Osteoblast (primary cell): ENCODE data around the gene SCG5. TPM values are rescaled to one million over a fixed set of nuclear protein-coding genes. Genes with fewer than 3 reads are reported as not detected.
A peak's percentile ranks its signal among the peaks of the same experiment; 100 is the strongest.

Experiments
- DNase-seq: peaks from one replicate; pipeline ENCODE4 v3.0.0; 2011; ENCODE audit warnings: low spot score, mixed read lengths; ENCODE audit not compliant: insufficient read length; ENCODE audit errors: missing footprints
- H2AFZ ChIP-seq: 2 replicates; pipeline ENCODE4 v1.6.0; 2011; ENCODE audit warnings: mild to moderate bottlenecking, low read length
- H3K27ac ChIP-seq: 2 replicates; pipeline ENCODE4 v1.5.1; 2011; ENCODE audit warnings: mild to moderate bottlenecking, low read depth, low read length, moderate library complexity
- H3K27me3 ChIP-seq: 2 replicates; pipeline ENCODE4 v1.6.0; 2012; ENCODE audit warnings: mild to moderate bottlenecking, control low read depth, inconsistent platforms, low read length, moderate library complexity; ENCODE audit not compliant: insufficient read depth
- H3K36me3 ChIP-seq: 2 replicates; pipeline ENCODE4 v1.5.1; 2011; ENCODE audit warnings: mild to moderate bottlenecking, low read length, control low read depth, moderate library complexity; ENCODE audit not compliant: insufficient read depth
- H3K4me1 ChIP-seq: 2 replicates; pipeline ENCODE4 v1.5.1; 2011; ENCODE audit warnings: mild to moderate bottlenecking, low read length, control low read depth, moderate library complexity; ENCODE audit not compliant: insufficient read depth
- H3K4me2 ChIP-seq: 2 replicates; pipeline ENCODE4 v1.6.0; 2011; ENCODE audit warnings: mild to moderate bottlenecking, low read length; ENCODE audit not compliant: insufficient read depth
- H3K4me3 ChIP-seq: fragments of 200-600 bp; sonication (generic); 3 replicates; pipeline ENCODE4 v1.5.1; 2012; ENCODE audit warnings: mild to moderate bottlenecking, low read length, inconsistent platforms; ENCODE audit not compliant: insufficient read depth
- H3K79me2 ChIP-seq: 2 replicates; pipeline ENCODE4 v1.6.0; 2012; ENCODE audit warnings: mild to moderate bottlenecking, low read length, control low read depth, inconsistent platforms; ENCODE audit not compliant: insufficient read depth
- H3K9me3 ChIP-seq: 2 replicates; pipeline ENCODE4 v1.5.1; 2011; ENCODE audit warnings: low read depth, low read length, control low read depth
- H4K20me1 ChIP-seq: 2 replicates; pipeline ENCODE4 v1.6.0; 2012; ENCODE audit warnings: mild to moderate bottlenecking, low read length, control low read depth; ENCODE audit not compliant: insufficient read depth
- total RNA-seq: library from RNA; depleted of rRNA; stranded (reverse); fragments of >200 nt; gene quantifications from 2 replicates; pipeline ENCODE4 v1.2.3, GENCODE V29; 2012
- TF ChIP-seq, protein P1 (sequence below): IDR thresholded peaks from 2 replicates; pipeline ENCODE4 v1.5.1; 2011; ENCODE audit warnings: mild to moderate bottlenecking, low read depth, low read length, moderate library complexity; ENCODE audit errors: extremely low read depth

Gene SCG5
- total RNA-seq, 1 donor: 9.0 TPM

DNA sequence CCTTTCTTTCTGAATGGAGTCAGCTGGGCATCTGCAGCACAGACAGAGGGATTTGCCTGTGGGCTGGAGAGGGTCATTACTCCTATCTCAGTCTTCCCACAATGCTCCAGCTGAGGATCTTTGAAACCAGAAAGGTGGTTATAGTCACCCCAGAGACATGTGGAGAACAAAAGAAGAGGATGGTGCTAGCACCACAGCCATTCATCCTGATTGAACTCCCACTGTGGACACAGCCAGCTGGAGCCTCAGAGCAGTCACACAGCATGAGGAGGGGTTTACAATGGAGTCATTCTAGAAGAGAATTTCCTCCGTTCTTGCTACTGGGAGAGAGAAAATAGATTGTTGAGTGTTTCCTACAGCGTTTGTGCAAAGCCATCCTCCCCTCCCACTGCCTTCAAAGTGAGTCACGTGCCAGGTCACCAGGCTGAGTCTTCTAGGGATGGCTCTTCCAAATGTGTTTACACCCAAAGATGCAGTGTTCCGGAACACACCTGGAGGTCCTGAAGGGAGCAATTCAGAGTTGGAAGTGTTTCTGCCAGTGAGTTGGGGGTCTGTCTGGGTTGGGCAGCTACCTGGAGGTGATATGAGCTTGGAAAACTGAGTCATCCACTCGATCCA, 57.4 kb downstream of the SCG5 start:
- DNase-seq: peak; percentile 69
- Histone ChIP-seq H3K4me3 (no peak overlapping the region), H3K4me2 (no peak overlapping the region), H3K9me3 (no peaks in the 10 kb centered on the region), H3K27ac (peak overlapping the region; percentile 40), H3K4me1 (peaks cover 14% of the 10 kb centered on the region), H3K79me2 (no peaks in the 10 kb centered on the region), H2AFZ (peak overlapping the region; percentile 38), H4K20me1 (no peaks in the 10 kb centered on the region), H3K27me3 (no peaks in the 10 kb centered on the region), H3K36me3 (no peaks in the 10 kb centered on the region)
- TF ChIP-seq, protein P1, sequence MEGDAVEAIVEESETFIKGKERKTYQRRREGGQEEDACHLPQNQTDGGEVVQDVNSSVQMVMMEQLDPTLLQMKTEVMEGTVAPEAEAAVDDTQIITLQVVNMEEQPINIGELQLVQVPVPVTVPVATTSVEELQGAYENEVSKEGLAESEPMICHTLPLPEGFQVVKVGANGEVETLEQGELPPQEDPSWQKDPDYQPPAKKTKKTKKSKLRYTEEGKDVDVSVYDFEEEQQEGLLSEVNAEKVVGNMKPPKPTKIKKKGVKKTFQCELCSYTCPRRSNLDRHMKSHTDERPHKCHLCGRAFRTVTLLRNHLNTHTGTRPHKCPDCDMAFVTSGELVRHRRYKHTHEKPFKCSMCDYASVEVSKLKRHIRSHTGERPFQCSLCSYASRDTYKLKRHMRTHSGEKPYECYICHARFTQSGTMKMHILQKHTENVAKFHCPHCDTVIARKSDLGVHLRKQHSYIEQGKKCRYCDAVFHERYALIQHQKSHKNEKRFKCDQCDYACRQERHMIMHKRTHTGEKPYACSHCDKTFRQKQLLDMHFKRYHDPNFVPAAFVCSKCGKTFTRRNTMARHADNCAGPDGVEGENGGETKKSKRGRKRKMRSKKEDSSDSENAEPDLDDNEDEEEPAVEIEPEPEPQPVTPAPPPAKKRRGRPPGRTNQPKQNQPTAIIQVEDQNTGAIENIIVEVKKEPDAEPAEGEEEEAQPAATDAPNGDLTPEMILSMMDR: no peak

DNA sequence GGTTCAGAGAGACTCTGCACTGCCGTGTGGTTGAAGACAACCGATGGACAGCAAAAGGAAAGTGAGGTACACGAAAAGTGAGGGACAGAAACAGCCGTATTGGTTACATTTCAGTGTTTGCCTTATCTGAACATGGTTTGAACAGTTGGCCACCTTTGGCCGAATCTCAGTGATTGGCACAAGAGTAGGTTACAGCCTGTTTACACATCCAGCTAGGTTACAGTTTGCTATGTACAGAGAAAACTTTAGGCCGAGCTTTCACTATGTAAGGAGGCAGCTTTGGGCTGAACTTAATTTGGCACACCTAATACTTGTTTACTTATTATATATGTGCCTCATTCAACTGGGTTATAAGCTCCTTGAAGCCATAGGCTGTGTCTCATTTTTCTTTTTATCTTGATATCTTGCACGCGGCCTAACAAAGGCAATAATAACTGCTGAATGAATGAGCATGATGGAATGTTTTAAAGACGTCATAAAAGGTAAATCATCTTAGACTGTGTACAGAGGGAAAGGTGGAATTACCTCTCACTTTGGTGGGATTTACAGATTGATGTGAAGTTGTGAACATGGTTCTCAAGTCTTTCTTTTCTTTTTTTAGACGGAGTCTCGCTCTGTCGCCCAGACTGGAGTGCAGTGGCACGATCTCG, 59.1 kb downstream of the SCG5 start:
- H3K4me1 ChIP-seq: peaks cover 31% of the 10 kb centered on the region
- no peaks in the 10 kb centered on the region for H3K79me2 ChIP-seq
- no peak overlapping the region for H3K4me3 ChIP-seq
- no peak overlapping the region for H3K4me2 ChIP-seq
- H3K9me3 ChIP-seq: no peaks in the 10 kb centered on the region
- H2AFZ ChIP-seq: no peak overlapping the region
- DNase-seq: no peak
- TF ChIP-seq, protein P1: no peak
- H3K36me3 ChIP-seq: no peaks in the 10 kb centered on the region
- no peaks in the 10 kb centered on the region for H3K27me3 ChIP-seq
- H3K27ac ChIP-seq: peak overlapping the region; percentile 86
- H4K20me1 ChIP-seq: no peaks in the 10 kb centered on the region

DNA sequence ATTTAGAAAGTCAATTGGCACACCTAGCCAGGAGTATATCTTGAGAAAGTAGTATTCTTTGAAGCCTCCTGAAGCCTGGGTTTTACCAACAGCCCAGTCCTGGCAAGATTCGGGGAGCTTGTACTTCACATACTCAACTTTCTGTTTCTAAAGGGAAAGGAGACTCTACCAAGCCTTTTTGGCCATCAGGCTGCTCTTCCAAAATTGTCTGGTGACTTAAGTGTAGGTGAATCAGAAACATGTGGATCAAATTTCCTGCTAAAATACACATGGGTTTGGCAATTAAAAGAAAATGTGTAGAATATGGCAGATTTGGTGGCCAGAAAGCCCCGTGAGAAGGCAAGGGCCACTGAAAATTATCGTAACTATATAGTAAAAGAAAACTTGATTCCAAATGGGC, 60.4 kb downstream of the SCG5 start:
- Histone ChIP-seq H4K20me1 (no peaks in the 10 kb centered on the region), H3K27ac (peak overlapping the region; percentile 86), H3K4me1 (peaks cover 44% of the 10 kb centered on the region), H3K27me3 (no peaks in the 10 kb centered on the region), H3K9me3 (no peaks in the 10 kb centered on the region), H3K4me2 (peak overlapping the region; percentile 33), H3K36me3 (no peaks in the 10 kb centered on the region), H3K79me2 (no peaks in the 10 kb centered on the region), H3K4me3 (no peak overlapping the region), H2AFZ (no peak overlapping the region)
- DNase-seq: no peak
- TF ChIP-seq, protein P1: no peak

DNA sequence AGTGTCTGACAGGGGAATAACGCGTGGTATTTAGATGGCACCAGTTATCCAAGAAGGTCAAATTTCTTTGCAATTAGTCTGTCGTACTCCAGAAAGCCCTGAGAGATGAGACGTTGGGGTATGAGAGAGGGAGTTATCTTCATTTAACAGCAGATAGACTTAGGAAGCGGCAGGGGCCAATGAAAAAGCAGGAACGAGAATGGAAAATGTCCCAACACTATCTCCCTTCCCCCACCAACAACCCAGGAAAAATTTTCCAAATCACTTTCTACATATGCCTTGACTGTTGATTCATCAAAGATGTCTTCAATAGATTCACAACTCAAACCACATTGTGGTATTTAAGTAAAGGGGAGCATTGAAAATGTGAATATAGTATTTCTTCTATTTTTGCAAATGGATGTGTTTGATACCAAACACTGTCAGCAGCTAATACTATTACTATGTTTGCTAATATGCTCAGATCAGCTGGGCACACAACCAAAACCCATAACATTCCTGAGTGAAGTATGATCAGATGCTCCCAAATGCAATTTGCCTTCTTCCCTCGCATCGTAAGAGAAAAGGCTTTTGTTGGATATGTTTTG, 63.0 kb downstream of the SCG5 start:
- Histone ChIP-seq H3K4me2 (peak overlapping the region; percentile 56), H3K27ac (peak overlapping the region; percentile 97), H3K4me3 (no peak overlapping the region)

More for the DNA sequence above, 63.0 kb downstream of the SCG5 start:
- peak; percentile 38 for DNase-seq
- Histone ChIP-seq H2AFZ (no peak overlapping the region), H3K79me2 (no peaks in the 10 kb centered on the region), H4K20me1 (no peaks in the 10 kb centered on the region), H3K36me3 (no peaks in the 10 kb centered on the region), H3K9me3 (no peaks in the 10 kb centered on the region), H3K4me1 (peaks cover 44% of the 10 kb centered on the region), H3K27me3 (no peaks in the 10 kb centered on the region)
- TF ChIP-seq, protein P1: no peak
